Measurements from ENCODE around the gene UMAD1. TPM values are rescaled to one million over a fixed set of nuclear protein-coding genes. Genes with fewer than 3 reads are reported as not detected.

The UMAD1 gene
- polyA plus RNA-seq, 1 donor: 7.7 TPM

- DNase-seq (ENCODE audit: low read depth): no peak
These were observed 242.8 kb downstream of the UMAD1 start for GRCh38 chr7:7883394-7883793.

- DNase-seq (ENCODE audit: low read depth): no peak
These were observed 244.3 kb downstream of the UMAD1 start for GRCh38 chr7:7884855-7885254.

DNA sequence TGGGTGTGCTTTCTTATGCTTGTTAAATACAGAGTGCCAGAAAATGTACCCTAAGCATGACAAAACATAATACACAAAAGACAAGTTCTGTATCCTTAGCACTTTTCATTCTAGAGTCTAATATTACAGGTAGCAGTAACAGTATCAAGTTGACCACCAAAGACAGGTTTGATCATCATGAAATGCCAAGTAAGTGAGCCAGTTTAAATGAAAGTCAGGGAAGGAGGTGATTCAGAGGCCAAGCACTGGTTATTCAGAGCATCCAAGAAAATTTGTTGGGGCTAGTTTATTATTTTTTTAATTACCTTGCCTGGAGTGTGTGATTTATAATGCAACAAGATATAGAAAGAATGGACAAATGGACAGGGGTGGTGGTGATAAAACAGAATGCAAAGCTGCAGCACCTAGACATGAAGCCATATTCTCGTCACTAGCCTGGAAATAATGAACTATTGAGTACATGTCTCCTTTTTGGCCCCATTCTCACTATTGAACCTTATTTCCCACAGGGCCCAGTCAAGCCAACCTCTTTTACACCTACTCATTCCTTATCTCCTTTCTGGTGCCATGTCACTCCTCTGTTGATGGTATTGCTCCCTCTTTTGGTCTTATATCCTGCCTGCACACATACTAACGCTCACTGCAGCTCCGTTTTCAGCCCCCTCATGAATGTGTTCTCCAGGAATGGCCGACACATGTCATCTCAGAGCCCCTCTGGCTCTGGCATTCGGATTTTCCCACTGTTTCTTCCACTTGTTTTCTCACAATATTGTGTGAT, 249.4 kb downstream of the UMAD1 start:
- DNase-seq (ENCODE audit: low read depth): no peak

DNA sequence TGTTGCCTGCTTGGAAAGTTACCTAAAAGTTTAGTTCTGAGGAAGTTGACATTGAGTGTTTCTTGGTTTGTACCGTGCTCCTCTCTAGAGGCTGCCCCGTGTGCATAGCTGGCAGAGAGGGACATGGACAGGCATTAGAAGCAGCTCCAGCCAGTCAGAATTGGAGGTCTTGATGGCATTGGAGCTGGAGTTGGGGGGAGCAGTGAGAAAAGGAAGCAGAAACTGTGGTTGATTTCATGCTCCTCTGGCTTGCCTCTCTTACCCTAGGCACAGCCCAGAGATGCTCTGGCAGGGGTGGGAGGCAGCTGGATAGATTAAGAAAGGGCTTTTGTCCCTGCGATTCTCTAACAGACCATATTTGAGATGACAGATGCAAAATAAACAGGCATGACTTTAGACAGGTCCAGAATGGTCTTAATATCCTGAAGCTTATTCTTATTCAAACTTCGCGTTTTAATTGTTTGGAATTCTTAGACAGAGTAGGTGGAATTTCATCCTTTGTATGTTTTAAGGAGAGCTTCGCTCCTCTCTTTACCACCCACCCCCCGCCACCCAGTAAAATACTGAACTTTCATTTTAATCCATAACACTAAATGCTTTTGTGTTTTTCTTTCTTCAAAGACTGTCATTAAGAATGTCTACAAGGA, 254.6 kb downstream of the UMAD1 start:
- DNase-seq (ENCODE audit: low read depth): no peak

- no peak for DNase-seq (ENCODE audit: low read depth)
These were observed 255.2 kb downstream of the UMAD1 start for GRCh38 chr7:7895754-7896153.

- no peak for DNase-seq (ENCODE audit: low read depth)
These were observed 257.0 kb downstream of the UMAD1 start for GRCh38 chr7:7897509-7897908.

DNA sequence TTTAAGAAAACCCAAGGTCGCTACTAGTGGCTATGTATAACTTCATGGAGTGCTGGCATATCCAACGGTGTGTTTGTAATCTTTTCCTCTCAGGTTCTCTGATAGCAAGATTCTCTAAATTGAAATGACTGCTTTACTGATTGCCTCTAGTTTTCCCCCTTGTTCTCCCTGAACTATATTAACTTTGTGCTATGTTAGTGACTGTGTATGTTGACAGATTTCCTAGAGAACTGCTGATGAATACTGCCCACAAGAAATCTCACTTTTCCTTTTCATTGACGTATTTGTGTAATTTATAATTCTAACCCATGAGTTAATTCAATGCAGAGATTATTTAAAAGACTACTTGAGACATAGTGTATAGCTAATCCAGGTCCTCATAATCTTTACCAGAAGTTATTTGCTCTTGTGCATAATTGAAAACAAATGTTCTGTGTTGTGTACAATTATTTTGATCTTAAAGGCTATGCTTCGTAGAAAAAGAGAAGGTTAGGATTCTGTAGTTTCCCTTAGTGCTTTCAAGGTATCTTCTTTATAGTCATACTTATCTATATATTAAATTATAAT, 257.5 kb downstream of the UMAD1 start:
- no peak for DNase-seq (ENCODE audit: low read depth)

- no peak for DNase-seq (ENCODE audit: low read depth)
These were observed 262.3 kb downstream of the UMAD1 start for GRCh38 chr7:7902845-7903244.

DNA sequence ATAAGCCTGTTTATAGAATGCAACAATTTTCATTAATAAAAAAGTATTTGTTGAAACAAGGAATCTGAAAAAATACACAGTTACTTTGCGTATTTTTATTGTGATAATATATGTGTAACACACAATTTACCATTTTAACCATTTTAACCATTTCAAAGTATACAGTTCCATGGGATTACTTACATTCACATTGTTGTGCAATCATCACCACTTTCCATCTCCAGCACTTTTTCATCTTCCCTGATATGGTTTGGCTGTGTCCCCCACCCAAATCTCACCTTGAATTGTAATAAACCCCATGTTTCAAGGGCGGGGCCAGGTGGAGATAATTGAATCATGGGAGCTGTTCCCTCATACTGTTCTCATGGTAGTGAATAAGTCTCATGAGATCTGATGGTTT, 266.8 kb downstream of the UMAD1 start:
- no peak for DNase-seq (ENCODE audit: low read depth)

DNA sequence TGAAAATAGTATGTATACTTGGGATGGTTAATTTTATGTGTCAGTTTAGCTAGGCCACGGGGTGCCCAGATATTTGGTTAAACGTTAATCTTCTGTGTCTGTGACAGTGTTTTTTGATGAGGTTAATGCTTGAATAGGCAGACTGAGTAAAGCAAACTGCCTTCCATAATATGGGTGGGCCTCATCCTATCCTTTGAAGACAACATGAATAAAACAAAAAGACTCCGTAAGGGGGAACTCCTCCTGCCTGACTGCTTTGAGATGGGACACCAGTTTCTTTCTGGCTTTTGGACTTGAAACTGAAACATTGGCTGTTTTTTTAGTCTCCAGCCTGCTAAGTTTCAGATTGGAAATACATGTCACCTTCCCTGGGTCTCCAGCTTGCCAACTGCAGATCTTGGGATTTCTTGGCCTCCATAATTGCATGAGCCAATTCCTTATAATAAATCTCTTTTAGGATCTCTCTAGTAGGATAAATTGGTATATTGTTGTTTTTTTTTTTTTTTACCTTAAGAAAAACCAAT, 268.1 kb downstream of the UMAD1 start:
- DNase-seq (ENCODE audit: low read depth): no peak

GRCh38 chr7:7909376-7909775, 268.8 kb downstream of the UMAD1 start:
- no peak for DNase-seq (ENCODE audit: low read depth)

GRCh38 chr7:7911369-7912123, 271.0 kb downstream of the UMAD1 start:
- no peak for DNase-seq (ENCODE audit: low read depth)

DNA sequence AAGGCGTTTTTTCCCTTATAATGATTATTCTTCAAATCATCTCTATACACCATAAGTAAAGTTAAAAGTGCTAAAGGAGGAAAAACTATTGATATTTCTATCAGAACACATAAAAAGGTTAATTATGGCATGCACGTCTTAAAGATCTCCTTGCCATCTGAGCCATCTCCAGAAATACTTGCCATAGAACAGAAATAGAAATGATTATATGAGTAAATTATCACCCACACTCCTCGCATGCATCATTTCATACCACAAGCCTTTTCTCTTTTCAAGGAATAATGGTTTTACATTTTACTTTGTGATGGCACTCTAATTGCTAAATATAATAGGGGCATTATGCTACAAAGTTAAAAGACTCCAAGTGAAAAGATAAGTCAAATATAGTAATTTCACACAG, 272.4 kb downstream of the UMAD1 start:
- no peak for DNase-seq (ENCODE audit: low read depth)

- no peak for DNase-seq (ENCODE audit: low read depth)
These were observed 273.0 kb downstream of the UMAD1 start for GRCh38 chr7:7913504-7913903.

DNA sequence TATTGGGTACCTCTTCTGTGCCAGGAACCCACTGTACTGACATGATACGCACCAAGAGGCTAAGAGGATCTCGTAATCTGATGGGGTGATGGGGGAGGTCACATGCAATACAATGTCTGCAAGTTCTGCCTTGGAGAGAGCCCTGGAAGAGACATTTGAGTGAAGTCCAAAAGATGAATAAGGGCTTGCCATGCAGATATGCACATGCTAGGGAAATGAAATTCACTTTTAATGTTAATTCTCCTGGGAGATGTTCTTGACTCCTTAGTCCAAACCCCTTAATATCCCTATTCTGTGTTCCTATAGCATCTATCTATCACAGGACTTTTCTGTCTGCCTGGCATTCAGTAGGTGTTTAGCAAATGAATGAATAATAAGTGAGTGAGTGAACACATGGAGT, 274.0 kb downstream of the UMAD1 start:
- DNase-seq (ENCODE audit: low read depth): no peak

- DNase-seq (ENCODE audit: low read depth): no peak
These were observed 275.5 kb downstream of the UMAD1 start for GRCh38 chr7:7916064-7916463.

DNA sequence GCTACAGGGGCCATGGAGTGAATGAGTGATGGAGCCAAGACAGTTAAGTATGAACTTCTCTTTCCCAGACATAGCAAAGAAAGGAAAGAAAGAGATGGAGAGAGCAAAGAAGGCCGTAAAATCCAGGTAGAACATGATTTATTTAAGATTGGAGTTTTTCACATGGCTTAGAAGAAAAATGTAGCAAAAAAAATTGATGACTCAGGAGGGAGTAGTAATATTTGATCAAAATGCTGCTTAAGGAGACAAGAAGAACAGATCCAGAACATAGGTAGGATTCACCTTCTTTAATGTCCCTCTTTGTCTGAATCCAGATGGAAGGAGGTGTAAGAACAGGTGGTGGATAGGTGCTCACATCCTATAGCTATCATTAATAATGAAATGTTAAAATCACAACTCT, 277.0 kb downstream of the UMAD1 start:
- no peak for DNase-seq (ENCODE audit: low read depth)

GRCh38 chr7:7918736-7919448, 278.3 kb downstream of the UMAD1 start:
- no peak for DNase-seq (ENCODE audit: low read depth)

DNA sequence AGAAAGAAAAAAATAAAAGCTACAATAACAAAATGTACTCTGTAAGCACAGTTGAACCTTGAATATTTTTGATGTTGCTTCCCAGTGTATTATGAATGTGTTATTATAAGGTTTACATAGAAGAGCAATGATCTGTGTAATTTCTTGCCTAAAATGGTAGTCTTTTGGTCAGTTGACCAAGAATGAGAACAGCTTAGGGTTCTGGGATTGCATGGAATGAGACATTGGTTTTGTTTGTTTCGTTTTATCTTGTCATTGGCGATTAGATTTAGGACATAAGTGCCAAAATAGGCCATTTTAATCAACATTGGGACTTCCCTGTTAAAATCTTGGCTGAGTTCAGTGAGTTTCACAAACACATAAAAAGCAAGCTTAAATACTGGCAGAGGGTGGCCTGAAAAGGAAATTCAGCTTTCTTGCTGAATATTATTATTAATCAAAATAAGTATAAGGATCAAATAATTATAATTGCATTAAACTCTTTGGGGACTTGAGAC, 278.9 kb downstream of the UMAD1 start:
- no peak for DNase-seq (ENCODE audit: low read depth)

- DNase-seq (ENCODE audit: low read depth): no peak
These were observed 279.5 kb downstream of the UMAD1 start for GRCh38 chr7:7920056-7920455.

GRCh38 chr7:7920481-7920880, 279.9 kb downstream of the UMAD1 start:
- no peak for DNase-seq (ENCODE audit: low read depth)
